Measurements from ENCODE around the gene GMDS.

GMDS gene

DNA sequence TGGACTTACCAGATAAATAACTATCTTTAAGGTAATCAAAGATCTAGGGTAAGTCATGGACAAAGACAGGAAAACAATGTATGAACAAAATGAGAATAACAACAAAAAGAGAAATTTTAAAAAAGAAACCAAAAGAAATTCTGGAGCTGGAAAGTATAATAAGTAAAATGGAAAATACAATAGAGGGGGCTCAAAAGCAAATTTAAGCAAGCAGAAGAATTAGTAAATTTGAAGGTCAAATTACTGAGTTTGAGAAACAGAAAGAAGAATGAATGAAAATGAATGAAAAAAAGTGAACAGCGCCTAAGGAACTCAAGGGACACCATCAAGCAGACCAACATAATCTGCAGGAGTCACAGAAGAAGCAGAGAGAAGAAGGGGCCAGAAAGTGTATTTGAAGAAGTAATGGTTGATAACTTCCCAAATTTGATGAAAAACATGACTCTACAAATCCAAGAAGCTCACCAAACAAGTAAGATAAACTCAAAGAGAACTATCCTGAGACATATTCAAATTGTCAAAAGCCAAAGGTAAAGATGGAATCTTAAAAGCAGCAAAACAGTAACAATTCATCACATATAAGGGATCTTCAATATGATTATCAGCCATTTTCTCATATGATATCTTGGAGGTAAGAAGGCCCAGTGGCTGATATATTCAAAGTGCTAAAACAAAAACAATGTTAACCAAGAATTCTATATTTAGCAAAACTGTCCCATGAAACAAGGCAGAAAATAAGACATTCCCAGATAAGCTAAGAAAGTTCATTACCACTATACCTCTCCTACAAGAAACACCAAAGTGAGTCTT is 417.2 kb downstream of the GMDS start:
- Histone ChIP-seq H3K9ac (no peak overlapping the region), H2AFZ (ENCODE audit: low read depth) (no peak overlapping the region), H3K4me1 (ENCODE audit: low read depth, poor library complexity, severe bottlenecking) (peaks cover under 1% of the 10 kb centered on the region), H3K4me3 (IDR thresholded peaks at IDR 0.05; ENCODE audit: insufficient read depth, low read depth, low read length) (no peak overlapping the region), H3K27ac (no peak overlapping the region), H3K27me3 (ENCODE audit: insufficient read depth, low read depth) (no peaks in the 10 kb centered on the region), H3K79me2 (ENCODE audit: insufficient read depth, low read depth) (no peaks in the 10 kb centered on the region), H4K20me1 (ENCODE audit: insufficient read depth) (no peaks in the 10 kb centered on the region), H3K4me2 (no peak overlapping the region), H3K36me3 (ENCODE audit: insufficient read depth) (no peaks in the 10 kb centered on the region)
- TF ChIP-seq, protein P1, sequence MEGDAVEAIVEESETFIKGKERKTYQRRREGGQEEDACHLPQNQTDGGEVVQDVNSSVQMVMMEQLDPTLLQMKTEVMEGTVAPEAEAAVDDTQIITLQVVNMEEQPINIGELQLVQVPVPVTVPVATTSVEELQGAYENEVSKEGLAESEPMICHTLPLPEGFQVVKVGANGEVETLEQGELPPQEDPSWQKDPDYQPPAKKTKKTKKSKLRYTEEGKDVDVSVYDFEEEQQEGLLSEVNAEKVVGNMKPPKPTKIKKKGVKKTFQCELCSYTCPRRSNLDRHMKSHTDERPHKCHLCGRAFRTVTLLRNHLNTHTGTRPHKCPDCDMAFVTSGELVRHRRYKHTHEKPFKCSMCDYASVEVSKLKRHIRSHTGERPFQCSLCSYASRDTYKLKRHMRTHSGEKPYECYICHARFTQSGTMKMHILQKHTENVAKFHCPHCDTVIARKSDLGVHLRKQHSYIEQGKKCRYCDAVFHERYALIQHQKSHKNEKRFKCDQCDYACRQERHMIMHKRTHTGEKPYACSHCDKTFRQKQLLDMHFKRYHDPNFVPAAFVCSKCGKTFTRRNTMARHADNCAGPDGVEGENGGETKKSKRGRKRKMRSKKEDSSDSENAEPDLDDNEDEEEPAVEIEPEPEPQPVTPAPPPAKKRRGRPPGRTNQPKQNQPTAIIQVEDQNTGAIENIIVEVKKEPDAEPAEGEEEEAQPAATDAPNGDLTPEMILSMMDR (conservative IDR thresholded peaks at IDR 0.05; ENCODE audit: low read depth, low read length): no peak

DNA sequence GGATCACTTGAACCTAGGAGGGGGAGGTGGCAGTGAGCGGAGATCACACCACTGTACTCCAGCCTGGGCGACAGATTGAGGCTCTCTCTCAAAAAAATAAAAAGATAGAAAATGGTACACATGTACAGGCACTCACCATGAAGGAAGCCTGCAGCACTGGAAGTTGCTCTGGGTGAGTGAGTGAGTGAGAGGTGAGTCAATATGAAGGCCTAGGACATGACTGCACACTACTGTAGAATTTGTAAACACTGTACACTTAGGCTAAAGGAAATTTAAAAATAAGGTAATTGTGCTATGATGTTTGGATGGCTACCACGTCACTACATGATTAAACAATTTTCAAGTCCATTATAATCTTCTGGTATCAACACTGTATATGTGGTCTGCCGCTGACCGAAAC is 419.5 kb downstream of the GMDS start:
- H3K36me3 ChIP-seq (ENCODE audit: insufficient read depth): no peaks in the 10 kb centered on the region
- H3K79me2 ChIP-seq (ENCODE audit: insufficient read depth, low read depth): no peaks in the 10 kb centered on the region
- H3K4me2 ChIP-seq: no peak overlapping the region
- H3K4me1 ChIP-seq (ENCODE audit: low read depth, poor library complexity, severe bottlenecking): peaks cover 23% of the 10 kb centered on the region
- H3K27me3 ChIP-seq (ENCODE audit: insufficient read depth, low read depth): no peaks in the 10 kb centered on the region
- H4K20me1 ChIP-seq (ENCODE audit: insufficient read depth): no peaks in the 10 kb centered on the region
- no peak overlapping the region for H2AFZ ChIP-seq (ENCODE audit: low read depth)
- H3K27ac ChIP-seq: no peak overlapping the region
- TF ChIP-seq, protein P1 (conservative IDR thresholded peaks at IDR 0.05; ENCODE audit: low read depth, low read length): no peak
- no peak overlapping the region for H3K9ac ChIP-seq
- no peak overlapping the region for H3K4me3 ChIP-seq (IDR thresholded peaks at IDR 0.05; ENCODE audit: insufficient read depth, low read depth, low read length)

DNA sequence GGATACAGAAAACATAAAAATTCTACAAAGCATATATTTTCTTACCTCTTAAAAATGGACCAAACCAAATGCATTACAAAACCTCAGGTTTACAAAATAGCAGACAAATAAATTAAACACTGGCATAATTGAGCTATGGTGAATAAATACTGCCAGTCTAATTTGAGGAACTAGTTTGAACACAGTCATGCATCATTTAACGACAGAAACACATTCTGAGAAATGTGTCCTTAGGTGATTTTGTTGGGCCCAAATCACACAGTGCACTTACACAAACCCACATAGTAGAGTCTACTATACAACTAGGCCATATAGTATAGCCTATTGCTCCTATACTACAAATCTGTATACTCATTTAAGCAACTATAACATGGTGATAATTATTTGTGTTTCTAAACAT is 420.1 kb downstream of the GMDS start:
- Histone ChIP-seq H2AFZ (ENCODE audit: low read depth) (no peak overlapping the region), H3K27ac (no peak overlapping the region), H3K9ac (no peak overlapping the region), H4K20me1 (ENCODE audit: insufficient read depth) (no peaks in the 10 kb centered on the region), H3K4me2 (no peak overlapping the region), H3K79me2 (ENCODE audit: insufficient read depth, low read depth) (no peaks in the 10 kb centered on the region), H3K36me3 (ENCODE audit: insufficient read depth) (no peaks in the 10 kb centered on the region), H3K4me3 (IDR thresholded peaks at IDR 0.05; ENCODE audit: insufficient read depth, low read depth, low read length) (no peak overlapping the region), H3K27me3 (ENCODE audit: insufficient read depth, low read depth) (no peaks in the 10 kb centered on the region), H3K4me1 (ENCODE audit: low read depth, poor library complexity, severe bottlenecking) (peaks cover 29% of the 10 kb centered on the region)
- TF ChIP-seq, protein P1 (conservative IDR thresholded peaks at IDR 0.05; ENCODE audit: low read depth, low read length): no peak

DNA sequence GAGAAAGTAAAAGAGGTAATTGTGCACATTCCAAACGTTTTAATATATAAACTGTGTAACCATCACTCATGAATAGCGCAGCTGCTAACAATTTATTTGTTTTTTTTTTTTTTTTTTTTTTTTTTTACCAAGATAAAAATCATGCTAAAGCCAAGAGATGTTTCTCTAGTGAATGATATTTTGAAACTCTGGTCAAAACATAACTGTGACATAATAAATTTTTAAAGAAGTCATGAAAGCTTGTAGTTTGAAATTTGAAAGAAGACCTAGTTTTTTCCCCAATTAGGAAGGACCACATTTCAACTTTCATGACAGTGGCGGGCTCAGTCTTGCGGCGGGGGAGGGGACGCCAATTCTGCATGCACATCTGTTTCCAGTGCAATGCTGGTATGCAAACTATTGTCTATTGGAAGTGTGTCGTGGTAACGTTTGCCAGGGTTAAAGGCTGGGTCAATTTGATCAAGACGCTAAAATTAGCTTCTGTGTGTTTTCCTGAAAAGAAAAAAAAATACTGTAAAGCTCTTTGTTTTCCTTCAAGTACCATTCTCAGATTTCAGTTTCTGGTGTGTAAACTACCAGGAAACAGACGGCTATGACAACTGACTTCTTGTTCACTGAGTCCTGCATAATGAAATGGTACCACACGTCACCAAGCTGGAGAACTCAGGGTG is 423.8 kb downstream of the GMDS start:
- TF ChIP-seq, protein P1 (conservative IDR thresholded peaks at IDR 0.05; ENCODE audit: low read depth, low read length): no peak
- Histone ChIP-seq H3K79me2 (ENCODE audit: insufficient read depth, low read depth) (no peaks in the 10 kb centered on the region), H3K4me3 (IDR thresholded peaks at IDR 0.05; ENCODE audit: insufficient read depth, low read depth, low read length) (no peak overlapping the region), H3K27me3 (ENCODE audit: insufficient read depth, low read depth) (no peaks in the 10 kb centered on the region), H4K20me1 (ENCODE audit: insufficient read depth) (no peaks in the 10 kb centered on the region), H3K9ac (no peak overlapping the region), H2AFZ (ENCODE audit: low read depth) (no peak overlapping the region), H3K4me2 (peak overlapping the region; percentile 64), H3K36me3 (ENCODE audit: insufficient read depth) (no peaks in the 10 kb centered on the region), H3K27ac (peak overlapping the region; percentile 28; the same call in 1 of the 2 replicates), H3K4me1 (ENCODE audit: low read depth, poor library complexity, severe bottlenecking) (peaks cover 35% of the 10 kb centered on the region)

Data from KMS-11 (cell line).